A549 (cell line): Measurements from ENCODE around the gene ANGEL1. TPM values are rescaled to one million over a fixed set of nuclear protein-coding genes. Genes with fewer than 3 reads are reported as not detected.

Experiments used
- ATAC-seq, 2 experiments: fragments of 200-7000 bp in 1 of 2; fragments of >200 bp in 1 of 2; cut with Nextera tagmentation in 1 of 2; cut with Tn5 transposase in 1 of 2; 3 replicates each; pipeline versions ENCODE4 v1.8.0 to v1.9.1; 2018 to 2020; ENCODE audit warnings: mild to moderate bottlenecking in 1 of 2, moderate library complexity in 1 of 2
- CTCF ChIA-PET: fragments of 300-600 bp; sonication (Branson Sonifier 250); formaldehyde crosslinking; extraction: SDS; loops from one replicate; lab custom pipeline; 2021; ENCODE audit warnings: antibody characterized with exemption, inconsistent platforms; lab: Yijun Ruan, JAX
- POLR2A ChIA-PET: fragments of 350-600 bp; formaldehyde crosslinking; extraction: SDS; loops from one replicate; lab custom pipeline; 2021; ENCODE audit warnings: antibody characterized with exemption, inconsistent platforms; lab: Yijun Ruan, JAX
- DNase-seq, 2 experiments: peaks; one replicate each; pipeline versions ENCODE4 v3.0.0 to v3.0.0-alpha.2; 2011 to 2016; ENCODE audit warnings: low read depth in 1 of 2, low spot score in 1 of 2
- FAIRE-seq: peaks from 2 replicates; lab custom pipeline; 2011; peaks lifted over from hg19 to GRCh38; lab: Jason Lieb, UNC
- H3K27ac ChIP-seq, 2 experiments: fragments of >200 bp; sonication (Bioruptor Twin); formaldehyde crosslinking; 3 replicates each; pipeline ENCODE4 v1.5.1; 2016 to 2017
- H3K4me1 ChIP-seq: fragments of >200 bp; sonication (Bioruptor Twin); formaldehyde crosslinking; 3 replicates; pipeline ENCODE4 v1.6.1; 2016
- H3K4me2 ChIP-seq: fragments of >200 bp; sonication (Bioruptor Twin); formaldehyde crosslinking; 3 replicates; pipeline ENCODE4 v1.6.1; 2016
- H3K4me3 ChIP-seq: fragments of >200 bp; sonication (Bioruptor Twin); formaldehyde crosslinking; 3 replicates; pipeline ENCODE4 v1.5.1; 2016
- H3K9me3 ChIP-seq: fragments of >200 bp; sonication (Bioruptor Twin); formaldehyde crosslinking; 3 replicates; pipeline ENCODE4 v1.6.1; 2016
- CBX2 ChIP-seq: fragments of 200-600 bp; sonication (generic); IDR thresholded peaks from 2 replicates; pipeline ENCODE4 v1.6.1; 2016; ENCODE audit warnings: low read depth, mild to moderate bottlenecking, borderline replicate concordance
- CBX8 ChIP-seq: fragments of 200-600 bp; sonication (generic); IDR thresholded peaks from 2 replicates; pipeline ENCODE4 v1.6.1; 2016
- CEBPB ChIP-seq, 2 experiments: fragments of >200 bp in 1 of 2; sonication (Bioruptor Twin) in 1 of 2; formaldehyde crosslinking in 1 of 2; IDR thresholded peaks; 2 replicates each; pipeline ENCODE4 v1.6.1; 2012 to 2016
- CHD4 ChIP-seq: fragments of 200-600 bp; sonication (generic); IDR thresholded peaks from 2 replicates; pipeline ENCODE4 v1.6.1; 2016; ENCODE audit warnings: antibody characterized with exemption, mild to moderate bottlenecking, borderline replicate concordance
- EHF ChIP-seq: fragments of 250-450 bp; sonication (Bioruptor Pico); IDR thresholded peaks from 2 replicates; pipeline ENCODE4 v1.5.0; 2020; ENCODE audit warnings: mild to moderate bottlenecking
- EHMT2 ChIP-seq: fragments of 200-600 bp; sonication (generic); IDR thresholded peaks from 2 replicates; pipeline ENCODE4 v1.6.1; 2016; ENCODE audit warnings: antibody characterized with exemption, low read depth, mild to moderate bottlenecking, moderate library complexity
- FOSL2 ChIP-seq, 2 experiments: fragments of 450-650 bp in 1 of 2; fragments of >200 bp in 1 of 2; sonication (Bioruptor Twin) in 1 of 2; formaldehyde crosslinking; IDR thresholded peaks; 2 replicates each; pipeline versions ENCODE4 v1.5.0 to v1.6.1; 2016 to 2020; ENCODE audit warnings: mild to moderate bottlenecking in 1 of 2, moderate library complexity in 1 of 2
- HES2 ChIP-seq: fragments of >200 bp; sonication (Bioruptor Twin); formaldehyde crosslinking; IDR thresholded peaks from 2 replicates; pipeline ENCODE4 v1.6.1; 2016
- HEYL ChIP-seq: fragments of 250-450 bp; sonication (Bioruptor Pico); IDR thresholded peaks from 2 replicates; pipeline ENCODE4 v1.8.0; 2021; ENCODE audit warnings: mild to moderate bottlenecking, moderate library complexity
- HOXA7 ChIP-seq: fragments of 250-450 bp; sonication (Bioruptor Pico); IDR thresholded peaks from 2 replicates; pipeline ENCODE4 v1.5.0; 2020; ENCODE audit warnings: mild to moderate bottlenecking, moderate library complexity
- HOXB13 ChIP-seq: fragments of 250-450 bp; sonication (Bioruptor Pico); IDR thresholded peaks from 2 replicates; pipeline ENCODE4 v1.5.0; 2020; ENCODE audit warnings: low read depth, mild to moderate bottlenecking, moderate library complexity
- JUN ChIP-seq, 2 experiments: fragments of >200 bp; sonication (Bioruptor Twin); formaldehyde crosslinking; IDR thresholded peaks; 2 replicates in 1 of 2; 3 replicates in 1 of 2; pipeline ENCODE4 v1.6.1; 2016 to 2017
- NPAS2 ChIP-seq: fragments of 250-450 bp; sonication (Bioruptor Pico); IDR thresholded peaks from 2 replicates; pipeline ENCODE4 v1.8.0; 2022; ENCODE audit warnings: mild to moderate bottlenecking, moderate library complexity, borderline replicate concordance
- NR3C1 ChIP-seq: fragments of >200 bp; sonication (Bioruptor Twin); formaldehyde crosslinking; IDR thresholded peaks from 3 replicates; pipeline ENCODE4 v1.6.1; 2017
- PBX3 ChIP-seq: IDR thresholded peaks from 2 replicates; pipeline ENCODE4 v1.6.1; 2012
- PHF8 ChIP-seq: fragments of 200-600 bp; sonication (generic); IDR thresholded peaks from 2 replicates; pipeline ENCODE4 v1.6.1; 2016; ENCODE audit warnings: low read depth, mild to moderate bottlenecking, antibody characterized with exemption, moderate library complexity, borderline replicate concordance
- POLR2A ChIP-seq: IDR thresholded peaks from 2 replicates; pipeline ENCODE4 v1.6.1; 2012; ENCODE audit warnings: mild to moderate bottlenecking, low read length
- POLR2AphosphoS2 ChIP-seq: conservative IDR thresholded peaks from 2 replicates; pipeline ENCODE4 v1.6.1; 2012; ENCODE audit warnings: low read length, improper control_type of control experiment, inconsistent platforms
- REST ChIP-seq: fragments of 200-600 bp; sonication (generic); IDR thresholded peaks from 2 replicates; pipeline ENCODE4 v1.6.1; 2016; ENCODE audit warnings: antibody characterized with exemption, mild to moderate bottlenecking, moderate library complexity
- RNF2 ChIP-seq: fragments of 200-600 bp; sonication (generic); IDR thresholded peaks from 2 replicates; pipeline ENCODE4 v1.6.1; 2016; ENCODE audit warnings: low read depth, mild to moderate bottlenecking, antibody characterized with exemption, moderate library complexity, borderline replicate concordance
- USF2 ChIP-seq: fragments of 450-650 bp; IDR thresholded peaks from 2 replicates; pipeline ENCODE4 v1.6.1; 2014; ENCODE audit warnings: antibody characterized with exemption
- ZSCAN20 ChIP-seq: fragments of 250-450 bp; sonication (Bioruptor Pico); IDR thresholded peaks from 2 replicates; pipeline ENCODE4 v1.8.0; 2022; ENCODE audit warnings: mild to moderate bottlenecking, moderate library complexity
- WGBS: methylation state at CpG from one replicate; pipeline ENCODE4 v1.1.6; 2017; ENCODE audit errors: missing lambda C conversion rate; 5-methylcytosine and 5-hydroxymethylcytosine counted together
- polyA plus RNA-seq, 4 experiments: library from polyadenylated mRNA; depleted of rRNA in 3 of 4; stranded (reverse); fragments of >200 nt; fragmentation: RNase III in 1 of 4; extraction: RNeasy Plus Mini Kit Qiagen cat#74134 plus additional on column Dnase treatment in 1 of 4; gene quantifications; 2 replicates in 3 of 4; 3 replicates in 1 of 4; pipeline ENCODE4 v1.2.3, GENCODE V29; 2011 to 2017

ANGEL1 gene
- polyA plus RNA-seq, 2 of the 4 experiments (the other 2 are of a cell fraction) = 9.7 to 17.6 TPM

GRCh38 chr14:76772300-76773187 lies 40.1 kb downstream of the ANGEL1 start:
- Histone ChIP-seq H3K4me2 (peak overlapping the region; percentile 54; the same call in 2 of the 3 replicates), H3K9me3 (no peaks in the 10 kb centered on the region), H3K27ac (peak overlapping the region in 1 of 2 experiments; percentile 65; a peak in 3 of 6 replicates), H3K4me1 (peaks cover 15% of the 10 kb centered on the region), H3K4me3 (no peak overlapping the region)
- ATAC-seq (no peak), FAIRE-seq (no peak), DNase-seq (no peak)
- CTCF ChIA-PET = interaction anchor here (0.5 to 2.4 kb wide), 3 partner anchors 12 to 735 kb away, joined by 3 to 13 read pairs (median 3); no protein-coding TSS in a partner anchor
- no peak for TF ChIP-seq JUN (IDR thresholded peaks at IDR 0.05)
- no peak for TF ChIP-seq NPAS2 (CRISPR knock-in tag)
- no peak for TF ChIP-seq CEBPB (IDR thresholded peaks at IDR 0.05)
- TF ChIP-seq CHD4 = no peak
- TF ChIP-seq EHF (CRISPR knock-in tag) = no peak
- no peak for TF ChIP-seq HEYL (CRISPR knock-in tag)
- no peak for TF ChIP-seq POLR2A
- TF ChIP-seq REST = no peak
- no peak for TF ChIP-seq PHF8
- 91% methylated on average over 13 of the region's 13 CpGs for WGBS
- POLR2A ChIA-PET = no interaction called here

GRCh38 chr14:76771437-76771980 lies 41.2 kb downstream of the ANGEL1 start:
- POLR2A ChIA-PET = no interaction called here

More at GRCh38 chr14:76771437-76771980, 41.2 kb downstream of the ANGEL1 start:
- Histone ChIP-seq H3K9me3 (no peaks in the 10 kb centered on the region), H3K4me1 (peaks cover 15% of the 10 kb centered on the region), H3K27ac (no peak overlapping the region), H3K4me2 (no peak overlapping the region)
- ATAC-seq = no peak
- FAIRE-seq = no peak
- 70% methylated on average over 9 of the region's 9 CpGs for WGBS
- DNase-seq = no peak
- no peak for TF ChIP-seq CBX8
- no peak for TF ChIP-seq ZSCAN20
- TF ChIP-seq PBX3 = no peak
- TF ChIP-seq POLR2AphosphoS2 = no peak
- TF ChIP-seq HOXB13 (CRISPR knock-in tag) = no peak
- TF ChIP-seq POLR2A = no peak
- no peak for TF ChIP-seq CBX2
- no peak for TF ChIP-seq EHMT2
- no peak for TF ChIP-seq NR3C1
- TF ChIP-seq CEBPB (IDR thresholded peaks at IDR 0.05) = no peak
- TF ChIP-seq RNF2 = no peak
- TF ChIP-seq HOXA7 (CRISPR knock-in tag) = no peak
- no peak for TF ChIP-seq HES2
- no peak for TF ChIP-seq FOSL2 (IDR thresholded peaks at IDR 0.05)
- TF ChIP-seq FOSL2 (CRISPR knock-in tag; IDR thresholded peaks at IDR 0.05) = no peak
- TF ChIP-seq USF2 = no peak
- TF ChIP-seq HEYL (CRISPR knock-in tag) = no peak
- TF ChIP-seq, all 56 proteins: peak for 0
- H3K4me3 ChIP-seq = no peak overlapping the region
- CTCF ChIA-PET = interaction anchor here (0.6 to 2.4 kb wide), 3 partner anchors 10 to 336 kb away, joined by 3 to 13 read pairs (median 3); no protein-coding TSS in a partner anchor
